A673 (cell line): Measurements from ENCODE around the gene AADACL4.
"Not testable (repeated sequence)": the region's sequence is repeated elsewhere in the genome, so short reads cannot be mapped to it uniquely, and the experiment has no call there.

Experiments
- CTCF ChIP-seq: fragments of 300-800, 200-600 bp; sonication (generic); conservative IDR thresholded peaks from 2 replicates; pipeline ENCODE4 v1.5.1; 2017; ENCODE audit warnings: low read depth, mild to moderate bottlenecking, antibody characterized with exemption, low read length, moderate library complexity, mixed read lengths
- EZH2 ChIP-seq: fragments of 200-600 bp; sonication (generic); IDR thresholded peaks from 2 replicates; pipeline ENCODE4 v1.6.1; 2017; ENCODE audit warnings: borderline replicate concordance, low read depth, mild to moderate bottlenecking, mixed read lengths, antibody characterized with exemption, low read length; ENCODE audit not compliant: poor library complexity, severe bottlenecking

- TF ChIP-seq CTCF, EZH2: not testable (repeated sequence)
Observed at GRCh38 chr1:12657885-12658512, 14.1 kb downstream of the AADACL4 start.
